ENCODE results near the gene POLN.

DNA sequence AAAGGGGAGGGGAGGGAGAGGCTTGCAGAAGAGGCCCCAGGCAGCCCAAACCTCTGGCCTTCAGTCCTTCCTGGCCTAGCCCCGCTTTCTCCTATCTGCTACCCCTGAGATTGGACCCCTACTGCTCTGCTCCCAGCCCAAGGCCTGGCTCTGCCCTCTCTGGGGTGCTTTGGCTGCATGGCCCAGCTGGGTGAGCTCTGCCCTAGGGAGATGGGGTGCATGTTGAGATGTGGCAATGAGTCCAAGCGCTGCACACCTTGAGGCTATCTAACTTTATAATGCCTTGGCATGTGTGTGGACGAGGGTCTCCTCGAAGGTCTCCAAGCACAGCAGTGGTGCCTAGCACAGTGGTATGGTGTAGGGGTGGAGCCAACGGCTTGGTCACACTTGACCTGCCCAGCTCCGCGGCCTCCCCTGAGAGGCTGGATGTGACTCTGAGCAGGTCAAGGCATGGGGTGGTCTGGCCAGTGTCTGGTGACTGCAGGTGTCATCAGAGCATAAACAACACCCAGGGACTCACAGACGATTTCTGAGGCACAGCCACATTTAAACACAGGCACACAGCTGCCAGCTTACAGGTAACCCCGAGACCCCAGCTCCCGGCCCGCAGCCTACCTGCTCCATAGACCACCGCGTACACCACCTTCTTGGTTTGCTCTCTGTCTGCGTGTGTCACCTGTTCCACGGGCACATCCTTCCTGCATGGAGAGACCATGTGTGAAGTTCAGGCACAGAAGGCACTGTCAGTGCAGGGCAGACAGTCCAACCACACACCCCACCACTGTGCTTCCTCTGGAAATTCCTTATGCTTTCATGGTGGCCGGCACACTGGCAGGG lies 146.5 kb downstream of the POLN start:
- TF ChIP-seq CTCF (IDR thresholded peaks at IDR 0.05): no peak
- TF ChIP-seq TP53 (CRISPR knock-in tag; IDR thresholded peaks at IDR 0.05): no peak
- TF ChIP-seq IRF1 (CRISPR knock-in tag; IDR thresholded peaks at IDR 0.05): no peak
- TF ChIP-seq TEAD4 (CRISPR knock-in tag; IDR thresholded peaks at IDR 0.05): no peak
- TF ChIP-seq FOXP1 (CRISPR knock-in tag; IDR thresholded peaks at IDR 0.05; ENCODE audit: borderline replicate concordance): no peak
- no peak for TF ChIP-seq FOXP4 (CRISPR knock-in tag; IDR thresholded peaks at IDR 0.05)
- TF ChIP-seq, protein P1, sequence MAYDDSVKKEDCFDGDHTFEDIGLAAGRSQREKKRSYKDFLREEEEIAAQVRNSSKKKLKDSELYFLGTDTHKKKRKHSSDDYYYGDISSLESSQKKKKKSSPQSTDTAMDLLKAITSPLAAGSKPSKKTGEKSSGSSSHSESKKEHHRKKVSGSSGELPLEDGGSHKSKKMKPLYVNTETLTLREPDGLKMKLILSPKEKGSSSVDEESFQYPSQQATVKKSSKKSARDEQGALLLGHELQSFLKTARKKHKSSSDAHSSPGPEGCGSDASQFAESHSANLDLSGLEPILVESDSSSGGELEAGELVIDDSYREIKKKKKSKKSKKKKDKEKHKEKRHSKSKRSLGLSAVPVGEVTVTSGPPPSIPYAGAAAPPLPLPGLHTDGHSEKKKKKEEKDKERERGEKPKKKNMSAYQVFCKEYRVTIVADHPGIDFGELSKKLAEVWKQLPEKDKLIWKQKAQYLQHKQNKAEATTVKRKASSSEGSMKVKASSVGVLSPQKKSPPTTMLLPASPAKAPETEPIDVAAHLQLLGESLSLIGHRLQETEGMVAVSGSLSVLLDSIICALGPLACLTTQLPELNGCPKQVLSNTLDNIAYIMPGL (CRISPR knock-in tag; IDR thresholded peaks at IDR 0.05): no peak
- no peak for TF ChIP-seq MAX (CRISPR knock-in tag; IDR thresholded peaks at IDR 0.05)
- no peak for TF ChIP-seq ELF4 (CRISPR knock-in tag; IDR thresholded peaks at IDR 0.05; ENCODE audit: low read depth)

Data from WTC11 (cell line).